Measurements from ENCODE around the gene MBD3.

Gene MBD3

GRCh38 chr19:1534972-1535371 is 57.7 kb downstream of the MBD3 start:
- no peak overlapping the region for H2AFZ ChIP-seq (ENCODE audit: low read length)
- H3K9me2 ChIP-seq (replicated peaks; ENCODE audit: insufficient read depth, low read length) = no peaks in the 10 kb centered on the region
- H3K9me3 ChIP-seq (replicated peaks; ENCODE audit: insufficient read depth, low read length) = no peaks in the 10 kb centered on the region
- no peaks in the 10 kb centered on the region for H3K79me2 ChIP-seq (ENCODE audit: low read length)
- H3K4me2 ChIP-seq (ENCODE audit: low read depth, low read length) = no peak overlapping the region
- no peaks in the 10 kb centered on the region for H3F3A ChIP-seq (ENCODE audit: insufficient read depth, low read length)
- peaks cover 85% of the 10 kb centered on the region for H3K27me3 ChIP-seq (replicated peaks; ENCODE audit: insufficient read depth, low read length)
- no peak overlapping the region for H3K4me3 ChIP-seq (ENCODE audit: low read length)
- no peaks in the 10 kb centered on the region for H3K4me1 ChIP-seq (ENCODE audit: low read length)
- H3K27ac ChIP-seq (ENCODE audit: low read length) = no peak overlapping the region
- no peaks in the 10 kb centered on the region for H4K20me1 ChIP-seq (ENCODE audit: insufficient read depth, low read length)
- TF ChIP-seq EZH2phosphoT487 (IDR thresholded peaks at IDR 0.05; ENCODE audit: low read length) (no peak), EZH2 (optimal IDR thresholded peaks at IDR 0.05; ENCODE audit: low read depth, low read length) (no peak), CTCF (IDR thresholded peaks at IDR 0.05; ENCODE audit: low read length) (no peak)
- H3K36me3 ChIP-seq (replicated peaks; ENCODE audit: insufficient read depth, low read length) = no peaks in the 10 kb centered on the region
- DNase-seq = no peak
- no peak overlapping the region for H3K9ac ChIP-seq (ENCODE audit: low read length)

- Histone ChIP-seq H3K4me1 (ENCODE audit: low read length) (no peaks in the 10 kb centered on the region), H3K9me2 (replicated peaks; ENCODE audit: insufficient read depth, low read length) (no peaks in the 10 kb centered on the region), H4K20me1 (ENCODE audit: insufficient read depth, low read length) (no peaks in the 10 kb centered on the region), H3K9me3 (replicated peaks; ENCODE audit: insufficient read depth, low read length) (no peaks in the 10 kb centered on the region), H2AFZ (ENCODE audit: low read length) (no peak overlapping the region), H3K9ac (ENCODE audit: low read length) (no peak overlapping the region), H3K27me3 (replicated peaks; ENCODE audit: insufficient read depth, low read length) (peaks cover 90% of the 10 kb centered on the region), H3K4me3 (ENCODE audit: low read length) (no peak overlapping the region), H3K4me2 (ENCODE audit: low read depth, low read length) (no peak overlapping the region), H3K36me3 (replicated peaks; ENCODE audit: insufficient read depth, low read length) (no peaks in the 10 kb centered on the region), H3F3A (ENCODE audit: insufficient read depth, low read length) (no peaks in the 10 kb centered on the region), H3K27ac (ENCODE audit: low read length) (no peak overlapping the region), H3K79me2 (ENCODE audit: low read length) (no peaks in the 10 kb centered on the region)
- TF ChIP-seq CTCF (IDR thresholded peaks at IDR 0.05; ENCODE audit: low read length) = no peak
- TF ChIP-seq EZH2phosphoT487 (IDR thresholded peaks at IDR 0.05; ENCODE audit: low read length) = no peak
- no peak for TF ChIP-seq EZH2 (optimal IDR thresholded peaks at IDR 0.05; ENCODE audit: low read depth, low read length)
- DNase-seq = no peak
Observed at GRCh38 chr19:1533510-1534150, 59.0 kb downstream of the MBD3 start.

- H3K4me2 ChIP-seq (ENCODE audit: low read depth, low read length) = no peak overlapping the region
- no peaks in the 10 kb centered on the region for H3K9me3 ChIP-seq (replicated peaks; ENCODE audit: insufficient read depth, low read length)
Observed at GRCh38 chr19:1532003-1532402, 60.7 kb downstream of the MBD3 start.

More at GRCh38 chr19:1532003-1532402, 60.7 kb downstream of the MBD3 start:
- no peak overlapping the region for H2AFZ ChIP-seq (ENCODE audit: low read length)
- H4K20me1 ChIP-seq (ENCODE audit: insufficient read depth, low read length) = no peaks in the 10 kb centered on the region
- no peak overlapping the region for H3K27ac ChIP-seq (ENCODE audit: low read length)
- H3K79me2 ChIP-seq (ENCODE audit: low read length) = no peaks in the 10 kb centered on the region
- no peak overlapping the region for H3K9ac ChIP-seq (ENCODE audit: low read length)
- no peaks in the 10 kb centered on the region for H3K36me3 ChIP-seq (replicated peaks; ENCODE audit: insufficient read depth, low read length)
- no peak overlapping the region for H3K4me3 ChIP-seq (ENCODE audit: low read length)
- H3F3A ChIP-seq (ENCODE audit: insufficient read depth, low read length) = no peaks in the 10 kb centered on the region
- peaks cover 87% of the 10 kb centered on the region for H3K27me3 ChIP-seq (replicated peaks; ENCODE audit: insufficient read depth, low read length)
- no peak for DNase-seq
- H3K9me2 ChIP-seq (replicated peaks; ENCODE audit: insufficient read depth, low read length) = no peaks in the 10 kb centered on the region
- no peaks in the 10 kb centered on the region for H3K4me1 ChIP-seq (ENCODE audit: low read length)
- TF ChIP-seq EZH2phosphoT487 (IDR thresholded peaks at IDR 0.05; ENCODE audit: low read length) = no peak
- no peak for TF ChIP-seq CTCF (IDR thresholded peaks at IDR 0.05; ENCODE audit: low read length)
- TF ChIP-seq EZH2 (optimal IDR thresholded peaks at IDR 0.05; ENCODE audit: low read depth, low read length) = no peak
